HG02973 (cell line): Measurements from ENCODE around the gene POLN.

ENCODE experiments used
- ATAC-seq: cut with Tn5 transposase; IDR thresholded peaks from one replicate; pipeline ENCODE4 v1.9.1; 2021; ENCODE audit warnings: moderate library complexity; ENCODE audit not compliant: unreplicated experiment

POLN gene

GRCh38 chr4:2072971-2073807 lies 168.7 kb downstream of the POLN start:
- ATAC-seq, result no peak

- ATAC-seq, result no peak
Observed at GRCh38 chr4:2071912-2072867, 169.7 kb downstream of the POLN start.

GRCh38 chr4:2071252-2071911 lies 170.5 kb downstream of the POLN start:
- ATAC-seq, result no peak

- ATAC-seq, result no peak
Observed at GRCh38 chr4:2070421-2071251, 171.3 kb downstream of the POLN start.

GRCh38 chr4:2069986-2070385 lies 171.9 kb downstream of the POLN start:
- no peak for ATAC-seq

DNA sequence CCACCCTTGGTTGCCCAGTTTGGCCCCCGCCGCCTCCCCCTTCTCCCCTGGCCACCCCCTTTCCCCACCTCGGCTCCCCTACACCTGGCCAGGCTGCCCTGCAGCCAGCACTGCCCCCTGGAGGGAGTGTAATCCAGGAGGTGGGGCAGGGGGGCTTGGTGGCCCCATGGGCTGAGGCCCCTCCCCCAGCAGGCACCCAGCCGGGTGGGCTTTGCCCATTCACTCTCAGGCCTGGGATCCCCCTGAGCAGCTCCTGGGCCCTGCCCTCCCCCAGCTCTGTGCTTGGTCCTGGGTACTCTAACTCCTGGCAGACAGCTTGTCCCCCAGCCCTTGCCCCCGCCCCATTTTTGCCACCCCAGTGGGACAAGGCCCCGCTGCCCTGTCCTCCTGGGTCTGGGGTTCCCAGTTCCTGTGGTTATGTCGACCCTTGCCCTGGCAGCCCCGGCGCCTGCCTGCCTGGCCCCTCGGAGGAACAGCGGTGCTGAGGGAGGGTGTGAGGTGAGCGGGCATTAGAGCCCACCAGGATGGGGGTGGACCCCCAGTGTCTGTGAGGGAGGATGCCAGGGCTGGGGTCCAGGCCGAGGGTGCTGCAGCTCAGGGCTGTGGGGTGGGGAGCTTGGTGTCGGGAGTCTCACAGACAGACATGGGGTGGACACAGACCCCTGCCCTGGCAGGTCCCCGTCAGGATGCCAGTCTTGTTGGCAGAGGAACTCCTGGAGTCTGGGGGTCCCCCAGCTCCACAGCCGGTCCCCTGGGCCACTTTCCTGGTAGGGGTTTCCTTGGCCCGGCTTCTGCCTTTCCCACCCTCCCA lies 172.6 kb downstream of the POLN start:
- no peak for ATAC-seq

GRCh38 chr4:2068566-2068965 lies 173.4 kb downstream of the POLN start:
- ATAC-seq, result no peak

GRCh38 chr4:2068198-2068470 lies 173.8 kb downstream of the POLN start:
- no peak for ATAC-seq

- ATAC-seq, result no peak
Observed at GRCh38 chr4:2067446-2068197, 174.3 kb downstream of the POLN start.

DNA sequence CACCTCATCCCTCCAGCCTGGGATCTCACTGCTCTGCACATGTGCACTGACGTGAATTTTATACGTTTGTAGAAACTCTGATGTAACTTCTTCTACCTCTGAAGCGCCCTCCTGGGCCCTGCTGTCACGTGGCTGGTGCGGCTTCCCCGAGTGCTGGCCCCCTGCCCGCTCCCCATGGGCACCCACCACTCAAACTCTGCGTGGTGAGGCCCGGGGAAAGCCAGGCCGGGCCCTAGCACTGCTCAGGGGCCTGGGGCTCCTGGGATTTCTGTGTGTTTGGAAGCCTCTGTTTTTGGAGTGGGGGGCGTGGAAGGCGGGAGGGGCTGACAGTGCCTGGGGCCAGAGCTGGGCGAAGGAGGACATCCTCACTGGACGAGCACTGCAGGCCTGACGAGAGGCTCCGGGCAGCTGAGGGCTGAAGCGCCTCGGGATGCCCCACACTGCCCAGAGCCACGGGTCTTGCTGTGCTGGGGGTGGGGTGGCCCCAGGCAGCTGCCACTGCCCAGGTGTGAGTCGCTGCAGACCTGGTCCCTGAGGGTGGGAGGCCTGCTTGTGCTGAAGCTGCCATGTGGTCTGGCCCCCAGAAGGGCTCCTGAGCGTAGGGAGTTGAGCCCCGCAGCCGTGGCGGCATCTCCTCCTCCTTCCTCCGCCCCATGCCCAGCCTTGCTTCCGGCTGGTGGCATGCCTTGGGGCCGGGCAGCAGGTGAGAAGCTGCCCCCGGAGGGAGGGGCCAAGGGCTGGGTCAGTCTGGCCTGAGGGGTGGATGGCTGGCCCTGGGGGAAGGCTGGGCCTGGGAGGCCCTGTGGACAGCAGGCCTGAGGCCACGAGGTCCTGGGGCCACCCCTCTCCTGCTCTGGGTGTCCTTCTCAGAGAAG lies 175.1 kb downstream of the POLN start:
- ATAC-seq, result no peak

DNA sequence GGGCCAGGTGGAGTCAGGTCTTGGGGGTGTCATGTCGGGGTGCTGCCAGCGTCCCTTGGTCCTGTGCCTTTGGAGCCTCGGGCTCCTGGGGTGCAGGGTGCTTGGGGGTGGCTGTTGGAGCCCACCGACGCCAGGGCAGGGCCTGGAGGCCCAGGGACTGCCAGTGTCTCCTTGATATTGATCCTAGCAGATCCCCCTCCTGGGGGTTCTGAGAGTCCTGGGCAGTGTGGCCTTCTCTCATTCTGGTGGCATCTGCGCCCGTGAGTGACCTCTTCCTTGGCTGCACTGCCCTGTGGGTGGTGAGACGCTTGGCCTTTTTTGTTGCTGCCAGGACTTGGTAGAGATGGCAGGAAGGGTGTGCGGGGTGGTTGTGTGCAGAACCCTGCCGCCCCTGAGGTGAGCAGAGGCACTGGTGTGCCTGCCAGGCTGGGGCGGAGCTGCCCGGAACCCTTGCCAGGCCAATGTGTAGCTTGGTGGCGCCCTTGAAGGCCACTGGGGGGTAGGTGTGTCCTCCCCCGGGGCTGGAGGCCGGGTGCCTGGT lies 175.8 kb downstream of the POLN start:
- no peak for ATAC-seq

- ATAC-seq, result no peak
Observed at GRCh38 chr4:2065106-2065930, 176.6 kb downstream of the POLN start.

DNA sequence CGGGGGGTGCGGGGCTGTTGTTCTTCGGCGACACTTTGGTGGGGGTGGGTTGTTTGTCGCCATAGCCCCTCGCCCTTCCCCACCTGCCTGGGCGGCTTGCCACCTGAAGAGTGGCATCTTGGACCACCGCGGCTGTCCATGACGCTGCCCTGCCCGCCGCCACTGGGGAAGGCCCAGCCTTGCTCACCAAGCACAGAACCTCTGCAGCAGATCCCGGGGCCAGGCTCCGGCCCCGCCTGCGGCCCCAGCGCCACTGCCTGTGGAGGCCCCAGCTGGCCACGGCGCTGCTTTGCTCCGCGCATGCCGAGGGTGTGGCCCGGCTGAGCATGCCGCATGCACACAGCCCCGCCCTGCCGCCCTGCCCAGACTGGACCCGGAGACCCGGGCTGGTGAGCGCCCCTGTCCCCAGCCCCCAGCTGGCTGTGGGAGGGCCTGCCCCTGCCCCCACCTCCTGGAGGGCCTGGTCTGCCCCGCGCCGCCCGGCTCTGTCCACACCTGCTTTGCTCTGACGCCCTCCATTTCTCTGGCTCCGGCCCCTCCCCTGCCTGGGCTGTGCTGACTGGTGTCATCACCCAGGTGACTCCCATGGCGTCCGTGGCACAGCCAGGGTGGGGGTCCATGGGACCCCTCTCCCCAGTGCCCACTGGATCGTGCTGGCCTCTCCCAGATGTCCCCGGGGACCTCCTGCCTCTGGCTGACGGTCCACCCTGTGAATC lies 177.5 kb downstream of the POLN start:
- no peak for ATAC-seq

DNA sequence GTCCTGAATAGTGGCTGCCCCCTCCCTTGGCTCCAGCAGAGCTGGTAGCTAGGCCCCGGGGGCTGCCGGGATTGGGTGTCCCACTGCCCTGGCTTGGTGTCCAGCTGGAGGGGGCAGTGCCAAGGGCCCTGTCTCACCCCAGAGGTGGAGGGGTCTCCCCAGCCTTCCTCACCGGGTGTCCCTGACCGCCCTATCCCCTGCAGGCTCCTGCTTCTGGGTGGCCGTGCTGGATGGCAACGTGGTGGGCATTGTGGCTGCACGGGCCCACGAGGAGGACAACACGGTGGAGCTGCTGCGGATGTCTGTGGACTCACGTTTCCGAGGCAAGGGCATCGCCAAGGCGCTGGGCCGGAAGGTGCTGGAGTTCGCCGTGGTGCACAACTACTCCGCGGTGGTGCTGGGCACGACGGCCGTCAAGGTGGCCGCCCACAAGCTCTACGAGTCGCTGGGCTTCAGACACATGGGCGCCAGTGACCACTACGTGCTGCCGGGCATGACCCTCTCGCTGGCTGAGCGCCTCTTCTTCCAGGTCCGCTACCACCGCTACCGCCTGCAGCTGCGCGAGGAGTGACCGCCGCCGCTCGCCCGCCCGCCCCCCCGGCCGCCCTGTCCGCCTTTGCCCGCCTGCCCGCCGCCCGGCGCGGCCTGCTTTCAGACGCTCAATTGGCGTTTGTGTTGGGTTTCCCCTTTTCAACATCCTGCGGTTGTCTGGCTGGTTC lies 178.2 kb downstream of the POLN start:
- ATAC-seq, result no peak

DNA sequence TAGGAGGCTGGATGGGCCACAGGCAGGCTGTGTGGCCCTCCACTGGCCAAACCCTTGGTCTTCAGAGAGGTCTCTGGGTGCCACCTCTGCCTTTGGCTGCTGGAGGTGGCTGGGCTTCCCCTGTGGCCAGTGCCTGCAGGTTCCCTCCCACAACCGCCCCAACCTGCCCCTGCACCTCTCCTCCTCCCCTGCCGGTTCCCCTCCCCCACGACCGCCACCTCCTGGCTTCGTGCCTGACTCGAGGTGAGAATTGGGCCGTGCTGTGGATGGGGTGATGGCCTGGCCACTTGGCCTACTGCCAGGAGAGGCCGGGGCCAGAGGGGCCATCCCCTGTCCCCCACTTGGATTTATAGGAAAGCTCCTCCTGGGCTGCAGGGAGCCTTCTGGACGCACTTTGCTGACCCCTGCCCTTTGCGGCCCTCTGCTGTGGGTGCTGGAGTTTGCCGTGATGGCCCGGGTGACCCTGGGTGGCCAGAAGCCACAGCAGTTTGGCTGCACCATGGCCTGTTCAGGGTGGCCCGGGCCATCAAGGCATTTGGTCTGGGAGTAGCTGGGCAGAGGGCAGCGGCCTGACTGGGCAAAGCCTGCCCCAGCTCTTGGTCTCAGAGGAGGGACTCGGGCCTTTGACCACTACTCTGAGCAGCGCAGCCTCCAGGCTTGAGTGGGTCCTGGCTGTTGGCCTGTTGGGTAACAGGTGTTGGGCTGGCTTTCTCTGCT lies 179.0 kb downstream of the POLN start:
- ATAC-seq, result no peak
